Cardiac atrium fibroblast (primary cell): ENCODE results near the gene MT1HL1. TPM values are rescaled to one million over a fixed set of nuclear protein-coding genes. Genes with fewer than 3 reads are reported as not detected.

Source experiments
- total RNA-seq: library from RNA; depleted of rRNA; stranded (reverse); fragments of >200 nt; gene quantifications from 2 replicates; pipeline ENCODE4 v1.2.3, GENCODE V29; 2015

The MT1HL1 gene
- not detected in 2 replicates for total RNA-seq

GRCh38 chr1:237004116-237004515 lies at the start of gene MT1HL1:
MT1HL1 (minus strand) TSS chr1:237004441; CDS start chr1:237004372, 69 bp downstream.

GRCh38 chr1:237041795-237042525 lies 37.7 kb upstream of the MT1HL1 start, which contains the start of gene RYR2:
RYR2 (plus strand) TSS chr1:237042184; CDS start chr1:237042522, 338 bp downstream.

Other genes starting within 250 kb of the MT1HL1 start
- 16.8 and 21.2 TPM in 2 replicates for gene MTR, start 209.1 kb downstream of the MT1HL1 start, total RNA-seq
- under 0.01 and 0.16 TPM in 2 replicates for gene RYR2, start 37.7 kb upstream of the MT1HL1 start, total RNA-seq